ENCODE results near the gene TARDBP. TPM values are rescaled to one million over a fixed set of nuclear protein-coding genes. Genes with fewer than 3 reads are reported as not detected.

Gene TARDBP
- polyA plus RNA-seq, 3 donors: 49.4 to 79.5 (median 61.4) TPM

- Histone ChIP-seq H3K79me2 (ENCODE audit: insufficient read depth, low read length) (no peaks in the 10 kb centered on the region), H3K36me3 (replicated peaks in 1 of 2; ENCODE audit: control insufficient read depth in 1 of 2, insufficient read depth in 2 of 2, low read length in 2 of 2) (peaks cover 91 to 99% of the 10 kb centered on the region in 2 donors), H3K27me3 (ENCODE audit: control insufficient read depth in 2 of 2, insufficient read depth in 2 of 2, low read length in 2 of 2) (no peaks in the 10 kb centered on the region), H2AFZ (ENCODE audit: insufficient read depth, low read depth, low read length, poor library complexity, severe bottlenecking) (no peak overlapping the region), H4K20me1 (ENCODE audit: insufficient read depth, low read length) (no peaks in the 10 kb centered on the region), H3K4me3 (replicated peaks in 1 of 3; ENCODE audit: low read depth in 2 of 3, low read length in 3 of 3) (no peak overlapping the region), H3K27ac (ENCODE audit: low read depth in 1 of 2, low read length in 2 of 2) (no peak overlapping the region), H3K4me1 (ENCODE audit: control insufficient read depth in 1 of 2, insufficient read depth in 2 of 2, low read length in 2 of 2) (no peaks in the 10 kb centered on the region), H3K9me3 (replicated peaks in 1 of 2; ENCODE audit: control insufficient read depth in 1 of 2, insufficient read depth in 1 of 2, low read length in 2 of 2) (no peaks in the 10 kb centered on the region), H3K4me2 (replicated peaks; ENCODE audit: extremely low read depth, low read length, poor library complexity, severe bottlenecking) (no peak overlapping the region), H3K9ac (ENCODE audit: insufficient read depth, low read length, poor library complexity, severe bottlenecking) (no peak overlapping the region)
- no peaks in the 10 kb centered on the region for H3K4me1 Mint-ChIP-seq
- peaks cover 80 to 98% of the 10 kb centered on the region in 2 donors for H3K36me3 Mint-ChIP-seq
- H3K9me3 Mint-ChIP-seq: no peaks in the 10 kb centered on the region
- H3K27me3 Mint-ChIP-seq (ENCODE audit: low read depth in 3 of 3): peaks cover 0 to 2% (median 0%) of the 10 kb centered on the region in 3 donors
- H3K27ac Mint-ChIP-seq: no peak overlapping the region
- DNase-seq: no peak
- WGBS (ENCODE audit: insufficient coverage): 96% methylated on average over 10 of the region's 11 CpGs
- intact Hi-C loops (cut with micrococcal nuclease): no loop called here
- no peak overlapping the region for H3K4me3 Mint-ChIP-seq
- TF ChIP-seq CTCF (IDR thresholded peaks at IDR 0.05): no peak
Measured at GRCh38 chr1:11070876-11071275, 58.4 kb downstream of the TARDBP start.

DNA sequence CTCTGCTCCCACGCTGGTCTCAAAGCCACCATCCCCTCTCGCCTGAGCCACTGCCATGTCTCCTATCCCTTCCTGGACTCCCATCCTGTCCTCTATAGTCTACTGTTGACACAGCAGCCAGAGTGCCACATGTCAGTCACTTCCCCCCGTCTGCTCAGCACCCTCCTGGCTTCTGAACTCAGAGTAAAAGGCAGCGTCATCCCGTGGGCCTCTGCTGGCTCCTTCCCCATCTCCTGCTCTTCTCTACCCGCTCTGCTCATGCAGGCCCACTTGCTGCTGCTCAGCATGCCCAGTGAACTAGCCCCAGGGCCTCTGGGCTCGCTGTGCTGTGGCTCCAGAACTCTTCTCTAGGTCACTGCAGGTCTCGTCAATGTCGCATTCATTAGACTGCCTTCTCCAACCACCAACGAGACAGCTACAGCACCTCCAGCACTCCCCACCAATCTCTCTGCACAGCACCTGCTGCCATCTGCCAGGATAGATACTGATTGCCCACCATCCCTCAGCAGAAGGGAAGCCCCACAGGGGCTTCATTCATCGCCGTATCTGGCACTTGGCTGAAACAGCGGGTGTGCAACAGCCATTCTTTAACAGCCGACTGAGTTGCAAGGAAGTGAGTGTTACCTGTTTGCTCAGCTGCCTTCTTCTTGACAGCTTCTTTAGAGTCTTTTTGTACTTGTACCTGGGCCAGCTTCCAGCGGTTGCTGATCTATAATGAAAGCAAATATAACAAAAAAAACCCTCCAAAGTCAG lies 59.2 kb downstream of the TARDBP start:
- intact Hi-C loops (cut with micrococcal nuclease): no loop called here
- Histone ChIP-seq H3K4me3 (replicated peaks in 1 of 3; ENCODE audit: low read depth in 2 of 3, low read length in 3 of 3) (no peak overlapping the region), H3K36me3 (replicated peaks in 1 of 2; ENCODE audit: control insufficient read depth in 1 of 2, insufficient read depth in 2 of 2, low read length in 2 of 2) (peaks cover 92 to 99% of the 10 kb centered on the region in 2 donors), H3K9ac (ENCODE audit: insufficient read depth, low read length, poor library complexity, severe bottlenecking) (no peak overlapping the region), H3K4me2 (replicated peaks; ENCODE audit: extremely low read depth, low read length, poor library complexity, severe bottlenecking) (no peak overlapping the region), H2AFZ (ENCODE audit: insufficient read depth, low read depth, low read length, poor library complexity, severe bottlenecking) (no peak overlapping the region), H3K27me3 (ENCODE audit: control insufficient read depth in 2 of 2, insufficient read depth in 2 of 2, low read length in 2 of 2) (no peaks in the 10 kb centered on the region), H4K20me1 (ENCODE audit: insufficient read depth, low read length) (no peaks in the 10 kb centered on the region), H3K79me2 (ENCODE audit: insufficient read depth, low read length) (no peaks in the 10 kb centered on the region), H3K27ac (ENCODE audit: low read depth in 1 of 2, low read length in 2 of 2) (no peak overlapping the region), H3K4me1 (ENCODE audit: control insufficient read depth in 1 of 2, insufficient read depth in 2 of 2, low read length in 2 of 2) (no peaks in the 10 kb centered on the region), H3K9me3 (replicated peaks in 1 of 2; ENCODE audit: control insufficient read depth in 1 of 2, insufficient read depth in 1 of 2, low read length in 2 of 2) (no peaks in the 10 kb centered on the region)
- Mint-ChIP-seq H3K36me3 (peaks cover 82 to 98% of the 10 kb centered on the region in 2 donors), H3K4me3 (no peak overlapping the region), H3K27me3 (ENCODE audit: low read depth in 3 of 3) (peaks cover 0 to 4% (median 2%) of the 10 kb centered on the region in 3 donors), H3K4me1 (no peaks in the 10 kb centered on the region), H3K9me3 (no peaks in the 10 kb centered on the region), H3K27ac (peak overlapping the region in 1 of 7 donors; percentile 9)
- no peak for DNase-seq
- no peak for TF ChIP-seq CTCF (IDR thresholded peaks at IDR 0.05)
- WGBS (ENCODE audit: insufficient coverage): 88% methylated on average over 10 of the region's 15 CpGs

Data from CD14-positive monocyte (primary cell).